SJSA1 (cell line): ENCODE results near the gene MYL10. TPM values are rescaled to one million over a fixed set of nuclear protein-coding genes. Genes with fewer than 3 reads are reported as not detected.
A peak's percentile ranks its signal among the peaks of the same experiment; 100 is the strongest.

Experiments used
- DNase-seq, 2 experiments: peaks; one replicate each; pipeline ENCODE4 v3.0.0-alpha.2; 2015 to 2020; ENCODE audit warnings: low spot score in 2 of 2, low read depth in 1 of 2
- H3K27ac ChIP-seq: fragments of 250-450 bp; sonication (Bioruptor Pico); 2 replicates; pipeline ENCODE4 v1.5.1; 2020; ENCODE audit warnings: mild to moderate bottlenecking, moderate library complexity
- H3K27me3 ChIP-seq: fragments of 250-450 bp; sonication (Bioruptor Pico); replicated peaks from 2 replicates; pipeline ENCODE4 v1.5.1; 2020; ENCODE audit warnings: mild to moderate bottlenecking, moderate library complexity
- H3K36me3 ChIP-seq: fragments of 250-450 bp; sonication (Bioruptor Pico); 2 replicates; pipeline ENCODE4 v1.5.1; 2020; ENCODE audit warnings: mild to moderate bottlenecking
- H3K4me1 ChIP-seq: fragments of 250-450 bp; sonication (Bioruptor Pico); replicated peaks from 2 replicates; pipeline ENCODE4 v1.6.1; 2021; ENCODE audit warnings: mild to moderate bottlenecking
- H3K4me3 ChIP-seq: fragments of 250-450 bp; sonication (Bioruptor Pico); 2 replicates; pipeline ENCODE4 v1.5.1; 2020; ENCODE audit warnings: mild to moderate bottlenecking
- H3K9me3 ChIP-seq: fragments of 250-450 bp; sonication (Bioruptor Pico); replicated peaks from 2 replicates; pipeline ENCODE4 v1.5.1; 2020; ENCODE audit warnings: mild to moderate bottlenecking
- total RNA-seq: library from RNA; depleted of rRNA; stranded (reverse); fragments of >200 nt; shearing (Covaris generic); gene quantifications from 2 replicates; pipeline ENCODE4 v1.2.3, GENCODE V29; 2014; rRNA removed

Gene MYL10
- total RNA-seq = not detected in 2 replicates

GRCh38 chr7:101629171-101629570, at the start of gene MYL10:
TSS of gene MYL10 (minus strand) at chr7:101629296. CDS start at chr7:101629118, 178 bp downstream.
- H3K9me3 ChIP-seq = peaks cover 3% of the 10 kb centered on the region; the same call in 1 of the 2 replicates

GRCh38 chr7:101678658-101679057, 49.6 kb upstream of the MYL10 start:
- Histone ChIP-seq H3K9me3 (no peaks in the 10 kb centered on the region), H3K27me3 (no peaks in the 10 kb centered on the region), H3K4me1 (peaks cover 18% of the 10 kb centered on the region), H3K36me3 (no peaks in the 10 kb centered on the region), H3K27ac (no peak overlapping the region), H3K4me3 (no peak overlapping the region)
- DNase-seq = peak; percentile 11 to 63

More at GRCh38 chr7:101629171-101629570, at the start of gene MYL10:
- Histone ChIP-seq H3K36me3 (no peaks in the 10 kb centered on the region), H3K4me3 (no peak within 1 kb of the TSS), H3K27ac (no peak within 1 kb of the TSS), H3K4me1 (peaks cover 26% of the 10 kb centered on the region), H3K27me3 (no peaks in the 10 kb centered on the region)
- DNase-seq = no peak

DNA sequence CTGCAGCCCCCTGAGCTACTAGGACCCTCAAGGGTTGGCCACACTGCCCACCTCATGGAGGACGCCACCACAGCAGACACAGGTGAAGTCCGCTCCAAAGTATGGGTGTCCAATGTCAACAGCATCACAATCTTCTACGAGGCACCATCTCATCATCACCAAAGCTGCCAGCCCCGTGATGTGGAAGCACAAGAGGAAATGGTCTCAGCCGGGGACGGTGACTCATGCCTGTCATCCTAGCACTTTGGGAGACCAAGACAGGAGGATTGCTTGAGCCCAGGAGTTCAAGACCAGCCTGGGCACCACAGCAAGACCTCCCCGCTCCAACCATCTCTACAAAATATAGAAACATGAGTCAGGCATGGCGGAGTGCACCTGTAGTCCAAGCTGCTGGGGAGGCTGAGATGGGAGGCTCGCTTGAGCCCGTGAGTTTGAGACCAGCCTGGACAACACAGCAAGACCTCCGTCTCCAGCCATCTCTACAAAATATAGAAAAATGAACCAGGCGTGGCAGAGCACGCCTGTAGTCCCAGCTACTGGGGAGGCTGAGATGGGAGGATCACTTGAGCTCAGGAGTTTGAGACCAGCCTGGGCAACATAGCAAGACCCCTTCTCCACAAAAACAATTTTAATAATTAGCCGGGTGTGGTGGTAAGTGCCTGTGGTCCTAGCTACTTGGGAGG, 48.8 kb upstream of the MYL10 start:
- 0 out of 2 replicates have a peak, but pooled peaks cover 4% of the 10 kb centered on the region for H3K9me3 ChIP-seq
- H3K36me3 ChIP-seq = no peaks in the 10 kb centered on the region
- peaks cover 18% of the 10 kb centered on the region for H3K4me1 ChIP-seq
- H3K4me3 ChIP-seq = no peak overlapping the region
- H3K27me3 ChIP-seq = no peaks in the 10 kb centered on the region
- H3K27ac ChIP-seq = no peak overlapping the region
- DNase-seq = no peak

DNA sequence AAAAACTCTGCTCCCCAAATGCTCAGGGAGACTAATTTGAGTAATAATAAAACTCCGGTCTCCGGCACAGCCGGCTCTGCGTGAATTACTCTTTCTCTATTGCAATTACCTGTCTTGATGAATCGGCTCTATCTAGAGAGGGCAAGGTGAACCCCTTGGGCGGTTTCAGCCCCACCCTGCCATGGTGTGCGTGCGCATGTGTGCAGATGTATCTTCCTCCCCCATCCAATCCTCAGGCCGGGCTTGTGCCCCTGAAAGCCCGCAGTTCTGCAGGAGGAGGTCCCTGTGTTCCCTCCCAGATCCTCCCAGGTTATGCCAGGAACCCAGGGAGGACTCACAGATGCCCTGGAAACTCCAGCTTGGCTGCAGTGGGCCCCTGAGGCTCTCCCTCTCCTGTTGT, 48.3 kb upstream of the MYL10 start:
- no peaks in the 10 kb centered on the region for H3K27me3 ChIP-seq

GRCh38 chr7:101676956-101677355, 47.9 kb upstream of the MYL10 start:
- Histone ChIP-seq H3K27ac (no peak overlapping the region), H3K9me3 (0 out of 2 replicates have a peak, but pooled peaks cover 5% of the 10 kb centered on the region), H3K4me1 (peaks cover 18% of the 10 kb centered on the region), H3K4me3 (no peak overlapping the region), H3K27me3 (no peaks in the 10 kb centered on the region), H3K36me3 (no peaks in the 10 kb centered on the region)
- no peak for DNase-seq

More for the DNA sequence above, 48.3 kb upstream of the MYL10 start:
- 0 out of 2 replicates have a peak, but pooled peaks cover 5% of the 10 kb centered on the region for H3K9me3 ChIP-seq
- H3K4me1 ChIP-seq = peaks cover 18% of the 10 kb centered on the region
- H3K4me3 ChIP-seq = no peak overlapping the region
- no peak for DNase-seq
- H3K36me3 ChIP-seq = no peaks in the 10 kb centered on the region
- no peak overlapping the region for H3K27ac ChIP-seq

- Histone ChIP-seq H3K36me3 (no peaks in the 10 kb centered on the region), H3K4me1 (peaks cover 12% of the 10 kb centered on the region), H3K9me3 (0 out of 2 replicates have a peak, but pooled peaks cover 5% of the 10 kb centered on the region), H3K27ac (no peak overlapping the region), H3K4me3 (no peak overlapping the region), H3K27me3 (no peaks in the 10 kb centered on the region)
- no peak for DNase-seq
Measured at GRCh38 chr7:101676062-101676598, 47.0 kb upstream of the MYL10 start.

DNA sequence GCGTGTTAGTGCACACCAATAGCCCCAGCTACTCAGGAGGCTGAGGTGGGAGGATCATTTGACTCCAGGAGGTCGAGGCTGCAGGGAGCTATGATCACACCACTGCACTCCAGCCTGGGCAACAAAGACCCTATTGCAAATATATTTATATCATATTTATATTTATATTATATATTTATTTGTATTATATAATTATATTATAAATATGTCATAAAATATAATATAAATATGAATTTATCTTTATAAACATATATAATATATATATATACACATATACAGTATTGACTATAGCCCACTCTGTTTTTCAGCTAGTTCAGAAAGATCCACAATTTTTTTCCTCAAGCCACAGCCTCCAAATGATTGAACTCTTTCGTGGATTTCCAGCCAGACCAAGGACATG, 45.3 kb upstream of the MYL10 start:
- 0 out of 2 replicates have a peak, but pooled peaks cover 5% of the 10 kb centered on the region for H3K9me3 ChIP-seq
- no peaks in the 10 kb centered on the region for H3K36me3 ChIP-seq
- no peaks in the 10 kb centered on the region for H3K27me3 ChIP-seq
- H3K27ac ChIP-seq = no peak overlapping the region
- H3K4me3 ChIP-seq = no peak overlapping the region
- H3K4me1 ChIP-seq = peaks cover 4% of the 10 kb centered on the region; the same call in 1 of the 2 replicates
- DNase-seq = no peak

- Histone ChIP-seq H3K4me3 (no peak overlapping the region), H3K27ac (no peak overlapping the region), H3K9me3 (0 out of 2 replicates have a peak, but pooled peaks cover 5% of the 10 kb centered on the region), H3K36me3 (no peaks in the 10 kb centered on the region), H3K27me3 (no peaks in the 10 kb centered on the region), H3K4me1 (peaks cover 4% of the 10 kb centered on the region; the same call in 1 of the 2 replicates)
- DNase-seq = no peak
Measured at GRCh38 chr7:101673951-101674350, 44.9 kb upstream of the MYL10 start.

- Histone ChIP-seq H3K27ac (no peak overlapping the region), H3K9me3 (0 out of 2 replicates have a peak, but pooled peaks cover 5% of the 10 kb centered on the region), H3K4me1 (no peaks in the 10 kb centered on the region; the same call in 1 of the 2 replicates), H3K4me3 (no peak overlapping the region), H3K36me3 (no peaks in the 10 kb centered on the region), H3K27me3 (no peaks in the 10 kb centered on the region)
- no peak for DNase-seq
Measured at GRCh38 chr7:101673315-101673714, 44.2 kb upstream of the MYL10 start.

DNA sequence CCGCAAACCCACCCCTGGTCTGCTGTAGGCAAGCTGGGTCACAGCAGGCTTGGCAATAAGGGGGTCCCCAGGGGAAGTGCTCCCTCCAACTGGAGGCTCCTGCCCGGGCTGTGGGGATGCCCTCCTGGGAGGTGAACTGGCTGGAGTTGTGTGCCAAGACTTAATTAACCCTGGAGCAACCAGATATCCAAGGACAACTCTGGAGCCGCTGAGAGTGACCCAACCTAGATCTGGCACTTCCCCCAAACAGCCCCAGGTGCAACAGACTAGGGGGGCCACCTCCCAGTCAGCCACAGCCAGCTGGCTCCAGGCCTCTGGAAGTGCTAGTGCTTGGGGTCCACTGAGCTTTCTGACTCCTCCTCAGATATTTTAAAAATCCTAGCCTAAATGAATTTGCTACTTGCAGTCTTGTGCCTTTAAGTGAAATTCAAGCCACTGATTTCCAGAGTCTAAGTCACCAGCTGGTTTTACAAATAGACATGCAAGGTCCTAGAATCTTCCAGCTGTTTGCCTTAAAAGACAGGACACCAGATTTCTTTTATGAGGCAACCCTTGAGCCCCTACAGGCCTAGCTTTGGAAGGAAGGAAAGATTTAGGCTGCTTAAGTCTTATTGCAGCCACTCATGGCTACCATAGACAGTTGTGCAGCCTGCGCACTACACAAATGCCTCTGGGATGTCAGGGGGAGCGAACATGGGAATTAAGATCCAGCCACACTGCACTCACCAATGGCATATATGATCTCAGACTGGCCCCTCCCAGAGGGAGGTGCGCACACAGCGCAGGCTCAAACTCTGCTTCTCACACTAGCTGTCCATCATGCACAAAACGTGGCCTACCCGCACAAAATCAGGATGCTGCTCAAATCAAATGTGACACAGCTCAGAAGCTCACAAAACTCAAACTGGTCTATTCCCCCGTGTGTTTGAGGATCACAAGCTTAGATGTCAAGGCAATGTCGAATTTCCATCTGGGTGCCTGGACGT, 42.6 kb upstream of the MYL10 start:
- Histone ChIP-seq H3K27me3 (no peaks in the 10 kb centered on the region), H3K4me3 (no peak overlapping the region), H3K4me1 (no peaks in the 10 kb centered on the region), H3K9me3 (0 out of 2 replicates have a peak, but pooled peaks cover 5% of the 10 kb centered on the region), H3K36me3 (no peaks in the 10 kb centered on the region), H3K27ac (no peak overlapping the region)
- DNase-seq = no peak

- no peak for DNase-seq
- Histone ChIP-seq H3K9me3 (0 out of 2 replicates have a peak, but pooled peaks cover 5% of the 10 kb centered on the region), H3K4me1 (no peaks in the 10 kb centered on the region), H3K27ac (no peak overlapping the region), H3K27me3 (no peaks in the 10 kb centered on the region), H3K36me3 (no peaks in the 10 kb centered on the region), H3K4me3 (no peak overlapping the region)
Measured at GRCh38 chr7:101669307-101669706, 40.2 kb upstream of the MYL10 start.

GRCh38 chr7:101668726-101669125, 39.6 kb upstream of the MYL10 start:
- Histone ChIP-seq H3K27ac (no peak overlapping the region), H3K36me3 (no peaks in the 10 kb centered on the region), H3K9me3 (0 out of 2 replicates have a peak, but pooled peaks cover 5% of the 10 kb centered on the region), H3K27me3 (no peaks in the 10 kb centered on the region), H3K4me1 (no peaks in the 10 kb centered on the region), H3K4me3 (no peak overlapping the region)
- DNase-seq = no peak

- H3K27me3 ChIP-seq = no peaks in the 10 kb centered on the region
- no peaks in the 10 kb centered on the region for H3K36me3 ChIP-seq
- no peak overlapping the region for H3K4me3 ChIP-seq
- DNase-seq = no peak
- no peaks in the 10 kb centered on the region for H3K9me3 ChIP-seq
- H3K4me1 ChIP-seq = no peaks in the 10 kb centered on the region
- no peak overlapping the region for H3K27ac ChIP-seq
Measured at GRCh38 chr7:101667920-101668319, 38.8 kb upstream of the MYL10 start.
